GM13977 (cell line): ENCODE data around the gene FBXW5.

Source experiments
- DNase-seq: peaks from one replicate; pipeline ENCODE4 v3.0.0; 2012; ENCODE audit warnings: low spot score
- in situ Hi-C: fragments of 300-500 bp; cut with MboI; formaldehyde crosslinking; loops from one replicate; pipeline ENCODE4 v1.12.0; 2022; ENCODE audit warnings: low sequenced_read_pairs, low pct_unique_long_range_greater_than_20kb, mixed read lengths, inconsistent platforms; ENCODE audit not compliant: unreplicated experiment
- TF ChIP-seq, protein P1 (sequence below): IDR thresholded peaks from 2 replicates; pipeline ENCODE4 v1.5.1; 2012; ENCODE audit warnings: mild to moderate bottlenecking, control low read depth; ENCODE audit not compliant: insufficient read depth; ENCODE audit errors: extremely low read depth, missing control alignments

FBXW5 gene, protein sequence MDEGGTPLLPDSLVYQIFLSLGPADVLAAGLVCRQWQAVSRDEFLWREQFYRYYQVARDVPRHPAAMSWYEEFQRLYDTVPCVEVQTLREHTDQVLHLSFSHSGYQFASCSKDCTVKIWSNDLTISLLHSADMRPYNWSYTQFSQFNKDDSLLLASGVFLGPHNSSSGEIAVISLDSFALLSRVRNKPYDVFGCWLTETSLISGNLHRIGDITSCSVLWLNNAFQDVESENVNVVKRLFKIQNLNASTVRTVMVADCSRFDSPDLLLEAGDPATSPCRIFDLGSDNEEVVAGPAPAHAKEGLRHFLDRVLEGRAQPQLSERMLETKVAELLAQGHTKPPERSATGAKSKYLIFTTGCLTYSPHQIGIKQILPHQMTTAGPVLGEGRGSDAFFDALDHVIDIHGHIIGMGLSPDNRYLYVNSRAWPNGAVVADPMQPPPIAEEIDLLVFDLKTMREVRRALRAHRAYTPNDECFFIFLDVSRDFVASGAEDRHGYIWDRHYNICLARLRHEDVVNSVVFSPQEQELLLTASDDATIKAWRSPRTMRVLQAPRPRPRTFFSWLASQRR

DNA sequence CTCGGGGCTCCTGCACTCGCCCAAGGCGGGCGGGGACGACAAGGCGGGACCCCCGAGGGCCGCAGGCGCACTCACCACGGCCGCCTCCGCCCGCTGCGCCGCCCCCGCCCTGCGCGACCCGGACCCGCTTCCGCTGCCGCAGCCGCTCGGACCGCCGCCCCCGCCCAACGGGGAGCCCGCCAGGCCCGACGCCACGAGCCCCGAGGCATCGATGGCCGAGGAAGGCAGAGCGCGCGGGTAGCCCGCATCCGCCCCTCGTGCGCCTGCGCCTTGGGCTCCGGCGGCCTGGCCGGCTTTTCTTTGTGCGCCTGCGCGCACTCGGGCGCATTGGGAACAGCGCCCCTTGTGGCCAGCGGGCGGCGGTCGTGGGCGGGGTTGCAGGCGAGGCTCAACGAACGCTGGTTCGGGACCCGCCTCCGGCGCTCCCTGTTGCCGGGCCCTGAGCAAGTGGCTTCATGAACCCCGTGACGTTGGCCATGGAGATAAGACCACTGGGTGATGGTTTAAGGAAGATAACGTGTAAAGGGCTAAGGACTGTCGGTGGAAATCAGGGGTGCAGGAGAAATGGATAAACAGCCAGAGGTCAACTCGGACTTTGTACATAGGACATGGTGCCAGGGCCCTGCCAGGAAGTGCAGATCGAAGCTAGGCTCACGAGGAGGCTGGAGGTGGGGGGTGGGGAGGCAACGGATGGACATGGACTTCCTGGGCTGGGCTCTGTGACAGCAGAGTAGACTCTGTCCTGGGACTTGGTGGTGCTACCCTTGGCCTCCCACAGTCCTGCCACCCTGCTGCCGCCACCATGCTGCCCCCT, at the start of gene FBXW5, which contains the start of gene C8G:
Gene FBXW5 (minus strand): TSS at position 220 of the 814 bp plus-strand sequence. CDS start 655 bp downstream, outside the sequence.
Gene C8G (plus strand): TSS at position 725 of the 814 bp plus-strand sequence. CDS start 78 bp downstream, at position 803.
- in situ Hi-C loops = no loop called here
- DNase-seq = peak; percentile 100
- TF ChIP-seq, protein P1, sequence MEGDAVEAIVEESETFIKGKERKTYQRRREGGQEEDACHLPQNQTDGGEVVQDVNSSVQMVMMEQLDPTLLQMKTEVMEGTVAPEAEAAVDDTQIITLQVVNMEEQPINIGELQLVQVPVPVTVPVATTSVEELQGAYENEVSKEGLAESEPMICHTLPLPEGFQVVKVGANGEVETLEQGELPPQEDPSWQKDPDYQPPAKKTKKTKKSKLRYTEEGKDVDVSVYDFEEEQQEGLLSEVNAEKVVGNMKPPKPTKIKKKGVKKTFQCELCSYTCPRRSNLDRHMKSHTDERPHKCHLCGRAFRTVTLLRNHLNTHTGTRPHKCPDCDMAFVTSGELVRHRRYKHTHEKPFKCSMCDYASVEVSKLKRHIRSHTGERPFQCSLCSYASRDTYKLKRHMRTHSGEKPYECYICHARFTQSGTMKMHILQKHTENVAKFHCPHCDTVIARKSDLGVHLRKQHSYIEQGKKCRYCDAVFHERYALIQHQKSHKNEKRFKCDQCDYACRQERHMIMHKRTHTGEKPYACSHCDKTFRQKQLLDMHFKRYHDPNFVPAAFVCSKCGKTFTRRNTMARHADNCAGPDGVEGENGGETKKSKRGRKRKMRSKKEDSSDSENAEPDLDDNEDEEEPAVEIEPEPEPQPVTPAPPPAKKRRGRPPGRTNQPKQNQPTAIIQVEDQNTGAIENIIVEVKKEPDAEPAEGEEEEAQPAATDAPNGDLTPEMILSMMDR = peak; percentile 96

DNA sequence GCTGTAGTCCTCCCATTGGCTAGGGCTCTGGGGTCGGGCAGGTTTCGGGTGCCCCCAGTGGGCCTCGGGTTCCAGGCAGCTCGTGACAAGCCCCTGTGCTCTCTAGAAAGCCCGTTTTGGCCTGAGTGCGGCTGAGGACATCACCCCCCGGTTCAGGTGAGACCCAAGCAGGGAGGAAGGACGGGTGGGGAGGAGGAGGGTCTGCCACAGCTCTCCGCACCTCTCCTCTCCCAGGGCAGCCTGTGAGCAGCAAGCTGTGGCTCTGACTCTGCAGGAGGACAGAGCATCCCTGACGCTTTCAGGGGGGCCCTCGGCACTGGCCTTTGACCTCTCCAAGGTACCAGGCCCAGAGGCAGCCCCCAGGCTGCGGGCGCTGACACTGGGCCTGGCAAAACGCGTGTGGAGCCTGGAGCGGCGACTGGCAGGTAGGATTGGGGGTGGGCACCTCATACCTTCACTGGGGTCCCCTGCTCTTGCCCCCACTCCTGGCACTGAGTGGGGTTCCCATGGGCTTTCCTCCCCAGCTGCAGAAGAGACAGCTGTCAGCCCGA, 48.4 kb upstream of the FBXW5 start:
- in situ Hi-C loops = no loop called here
- TF ChIP-seq, protein P1 = no peak
- no peak for DNase-seq

DNA sequence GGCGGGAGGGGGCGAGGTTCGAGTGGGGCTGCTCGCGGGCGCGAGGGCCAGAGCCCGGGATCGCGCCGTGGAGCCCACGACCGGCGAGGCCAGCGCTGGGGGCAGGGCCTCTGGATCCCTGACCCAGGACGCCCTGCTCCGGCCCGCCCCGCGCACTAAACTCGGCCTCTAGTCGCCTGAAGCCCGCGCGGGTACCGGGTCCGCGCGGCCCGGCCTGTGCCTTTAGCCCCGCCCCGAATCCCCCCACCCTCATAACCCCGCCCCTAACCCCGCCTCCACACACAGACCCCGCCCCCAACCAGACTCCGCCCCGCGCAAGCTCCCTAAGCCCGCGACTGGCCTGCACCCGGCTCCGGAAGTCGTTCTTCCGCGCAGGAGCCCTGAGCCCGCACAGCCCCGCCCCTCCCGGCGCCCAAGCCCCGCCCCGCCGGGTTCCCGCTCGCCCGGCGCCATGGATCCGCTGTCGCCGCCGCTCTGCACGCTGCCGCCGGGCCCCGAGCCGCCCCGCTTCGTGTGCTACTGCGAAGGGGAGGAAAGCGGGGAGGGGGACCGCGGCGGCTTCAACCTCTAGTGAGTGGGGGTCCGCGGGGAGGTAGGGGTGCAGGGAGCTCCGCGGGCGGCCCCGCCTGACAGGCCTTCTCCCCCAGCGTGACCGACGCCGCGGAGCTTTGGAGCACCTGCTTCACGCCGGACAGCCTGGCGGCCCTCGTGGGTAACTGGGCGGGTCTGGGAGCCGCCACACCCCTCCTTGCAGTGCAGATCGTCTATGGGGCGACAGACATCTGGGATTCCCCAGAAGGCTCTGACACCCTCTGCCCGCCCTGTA, 47.7 kb upstream of the FBXW5 start, which contains the start of gene PAXX:
Gene PAXX (plus strand): TSS at position 430 of the 826 bp plus-strand sequence. CDS start 22 bp downstream, at position 452.
- in situ Hi-C loops = no loop called here
- DNase-seq = peak; percentile 100
- TF ChIP-seq, protein P1 = no peak

DNA sequence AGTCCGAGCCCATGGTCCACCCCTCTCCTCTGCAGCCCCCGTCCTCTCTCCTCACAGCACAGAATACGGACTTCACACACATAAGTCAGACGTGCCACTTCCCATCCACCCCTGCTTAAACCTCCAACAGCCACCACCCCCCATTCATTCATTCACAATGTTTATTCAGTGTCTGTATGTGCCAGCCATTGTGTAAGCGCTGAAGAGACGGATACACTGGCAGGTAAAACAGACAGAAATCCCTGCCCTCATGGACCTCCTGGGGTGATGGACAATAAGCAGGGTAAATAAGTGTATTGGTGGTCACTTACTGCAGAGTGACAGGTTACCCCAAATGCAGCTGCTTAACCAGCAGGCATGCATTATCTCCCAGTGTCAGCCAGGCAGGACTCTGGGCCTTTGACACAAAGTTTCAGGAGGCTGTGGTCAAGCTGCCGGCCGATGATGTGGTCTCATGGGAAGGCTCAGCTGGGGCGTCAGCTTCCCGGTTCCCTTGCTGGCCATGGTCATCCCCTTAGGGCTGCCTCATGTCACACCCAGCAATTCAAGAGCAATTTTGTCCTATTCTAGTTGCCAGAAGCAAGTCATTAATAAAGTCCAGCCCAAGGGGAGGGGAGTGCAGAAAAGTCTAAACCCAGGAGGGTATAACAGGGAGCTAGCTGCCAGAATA, 45.8 kb upstream of the FBXW5 start:
- no peak for DNase-seq
- in situ Hi-C loops = no loop called here
- TF ChIP-seq, protein P1 = no peak

DNA sequence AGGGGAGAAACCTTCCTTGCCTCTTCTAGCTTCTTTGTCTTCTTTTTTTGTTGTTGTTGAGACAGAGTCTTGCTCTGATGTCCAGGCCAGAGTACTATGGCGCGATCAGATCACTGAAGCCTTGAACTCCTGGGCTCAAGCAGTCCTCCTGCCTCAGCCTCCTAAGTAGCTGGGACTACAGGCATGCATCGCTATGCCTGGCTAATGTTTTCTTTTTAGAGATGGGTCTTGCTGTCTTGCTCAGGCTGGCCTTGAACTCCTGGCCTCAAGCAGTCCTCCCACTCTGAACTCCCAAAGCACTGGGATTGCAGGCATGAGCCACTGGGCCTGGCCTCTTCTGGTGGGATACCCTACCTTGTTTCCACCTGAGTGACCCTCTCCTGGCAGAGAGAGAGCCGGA, 44.3 kb upstream of the FBXW5 start:
- no peak for DNase-seq
- TF ChIP-seq, protein P1 = no peak
- in situ Hi-C loops = no loop called here
